ENCODE results near the gene TMOD3. TPM values are rescaled to one million over a fixed set of nuclear protein-coding genes. Genes with fewer than 3 reads are reported as not detected.

TMOD3 gene
- total and polyA plus RNA-seq, 12 donors = 3.9 to 42.5 (median 22.4) TPM

DNA sequence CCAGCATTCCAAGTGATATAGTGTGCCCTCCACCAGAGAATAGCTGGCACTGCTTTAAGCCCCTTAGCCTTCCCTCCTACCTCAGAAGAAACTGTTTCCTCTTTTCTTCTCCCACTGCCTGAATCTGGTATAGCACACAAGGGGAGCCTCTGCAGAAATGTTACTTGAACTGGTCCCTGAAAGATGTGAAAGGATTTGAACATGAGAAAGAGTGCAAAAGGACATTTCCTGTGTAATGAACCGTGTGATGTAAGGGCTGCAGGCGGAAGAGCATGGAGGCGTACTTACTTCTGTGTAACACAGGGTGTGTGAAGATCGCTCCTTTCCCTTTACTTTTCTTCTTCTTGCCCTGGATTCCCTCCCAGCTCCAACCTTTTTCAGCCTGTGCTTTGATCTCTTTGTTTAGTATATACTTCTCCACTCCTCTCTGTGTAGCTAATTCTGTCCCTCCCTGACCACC lies 8.4 kb downstream of the TMOD3 start:
- DNase-seq = no peak
- TF ChIP-seq CTCF (IDR thresholded peaks at IDR 0.05) (no peak), POLR2A (IDR thresholded peaks at IDR 0.05) (no peak)
- Histone ChIP-seq H3K27ac (peak overlapping the region in 1 of 5 donors; percentile 23), H3K36me3 (replicated peaks in 1 of 2) (no peaks in the 10 kb centered on the region), H3K4me1 (replicated peaks in 1 of 2) (peaks cover 12 to 63% of the 10 kb centered on the region in 2 donors), H3K27me3 (no peaks in the 10 kb centered on the region), H3K9me3 (replicated peaks in 1 of 3) (no peaks in the 10 kb centered on the region), H3K4me3 (no peak overlapping the region)
- WGBS, 4 donors = 45 to 54% (median 51%) methylated on average over 4 of the region's 4 CpGs
- intact Hi-C loops (cut with DNase I) = no loop called here

DNA sequence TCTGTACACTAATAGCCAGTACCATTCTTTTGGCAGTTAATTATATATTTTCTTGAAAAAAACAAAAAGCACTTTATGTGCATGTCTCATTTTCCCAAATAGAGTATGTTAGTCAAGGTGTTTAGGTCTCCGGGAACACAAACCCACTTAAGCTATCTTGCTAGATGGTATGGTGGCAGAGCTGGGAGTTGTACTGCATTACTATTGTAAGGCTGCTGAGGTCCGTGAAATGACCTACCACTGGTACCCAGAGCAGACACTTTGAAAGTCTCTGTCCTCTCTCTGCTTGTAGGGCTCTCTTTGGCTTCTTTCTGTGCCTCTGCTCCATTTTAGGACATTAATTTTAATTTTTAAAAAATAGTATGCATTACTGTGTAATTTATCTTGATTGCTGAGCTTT lies 8.8 kb downstream of the TMOD3 start:
- intact Hi-C loops (cut with DNase I) = no loop called here
- TF ChIP-seq CTCF (IDR thresholded peaks at IDR 0.05) (no peak), POLR2A (IDR thresholded peaks at IDR 0.05) (no peak)
- H3K27me3 ChIP-seq = no peaks in the 10 kb centered on the region
- no peak for DNase-seq
- H3K4me3 ChIP-seq = no peak overlapping the region
- no peaks in the 10 kb centered on the region for H3K36me3 ChIP-seq (replicated peaks in 1 of 2)
- no peak overlapping the region for H3K27ac ChIP-seq
- H3K9me3 ChIP-seq (replicated peaks in 1 of 3) = no peaks in the 10 kb centered on the region
- WGBS, 4 donors = 74 to 82% (median 80%) methylated on average over 2 of the region's 2 CpGs
- peaks cover 12 to 63% of the 10 kb centered on the region in 2 donors for H3K4me1 ChIP-seq (replicated peaks in 1 of 2)

DNA sequence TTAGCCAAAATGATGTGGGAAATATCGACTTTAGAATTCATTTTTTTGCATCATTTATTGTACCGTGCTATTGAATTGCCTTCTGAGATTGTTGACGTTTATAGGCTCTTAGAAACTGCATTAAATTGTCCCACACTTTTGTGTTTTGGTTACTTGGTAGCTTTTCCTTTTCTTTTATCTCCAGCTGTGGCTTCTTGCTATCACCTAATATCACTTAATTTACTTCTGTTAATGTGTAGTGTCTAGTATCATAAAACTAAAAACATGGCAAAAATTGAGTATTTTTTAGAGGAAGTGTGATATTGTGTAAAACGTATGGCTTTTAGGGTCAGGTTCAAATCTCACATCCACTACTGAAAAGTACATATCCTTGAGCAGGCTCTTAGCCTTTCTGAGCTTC lies 11.2 kb downstream of the TMOD3 start:
- Histone ChIP-seq H3K4me1 (replicated peaks in 1 of 2) (peaks cover 12 to 73% of the 10 kb centered on the region in 2 donors), H3K36me3 (replicated peaks in 1 of 2) (no peaks in the 10 kb centered on the region), H3K9me3 (replicated peaks in 1 of 3) (no peaks in the 10 kb centered on the region), H3K27ac (no peak overlapping the region), H3K27me3 (no peaks in the 10 kb centered on the region), H3K4me3 (no peak overlapping the region)
- no peak for DNase-seq
- intact Hi-C loops (cut with DNase I) = no loop called here
- no peak for TF ChIP-seq CTCF (IDR thresholded peaks at IDR 0.05)
- TF ChIP-seq POLR2A (IDR thresholded peaks at IDR 0.05) = no peak
- 71 to 87% (median 81%) methylated on average over 4 of the region's 4 CpGs for WGBS, 4 donors

DNA sequence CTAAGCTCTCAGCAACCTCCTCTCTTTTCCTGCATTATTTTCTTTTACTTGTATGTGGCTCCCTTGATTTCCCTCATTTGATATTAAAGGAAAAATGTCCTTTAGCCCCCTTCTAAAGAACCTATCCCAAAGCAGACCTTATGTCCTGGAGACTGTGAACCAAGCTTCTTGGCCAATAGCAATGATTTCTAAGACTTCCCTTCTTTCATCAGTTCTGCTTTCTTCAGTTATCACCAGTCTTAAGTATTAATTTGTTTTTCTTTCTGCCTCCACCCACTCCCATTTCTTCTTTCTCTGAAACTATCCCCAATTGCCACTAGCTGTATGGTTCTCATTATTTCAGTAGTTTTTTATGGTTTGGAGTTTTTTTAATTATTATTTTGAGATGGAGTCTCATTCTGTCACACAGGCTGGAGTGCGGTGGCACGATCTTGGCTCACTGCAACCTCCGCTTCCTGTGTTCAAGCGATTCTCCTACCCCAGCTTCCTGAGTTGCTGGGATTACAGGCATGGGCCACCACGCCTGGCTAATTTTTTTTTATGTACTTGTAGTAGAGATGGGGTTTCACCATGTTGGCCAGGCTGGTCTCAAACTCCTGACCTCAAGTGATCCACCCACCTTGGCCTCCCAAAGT lies 12.1 kb downstream of the TMOD3 start:
- 71 to 78% (median 78%) methylated on average over 5 of the region's 5 CpGs for WGBS, 4 donors
- H3K27ac ChIP-seq = no peak overlapping the region
- TF ChIP-seq POLR2A (IDR thresholded peaks at IDR 0.05) = no peak
- TF ChIP-seq CTCF (IDR thresholded peaks at IDR 0.05) = no peak
- intact Hi-C loops (cut with DNase I) = no loop called here
- DNase-seq = peak in 2 of 7 donors; percentile 9 to 19
- no peaks in the 10 kb centered on the region for H3K9me3 ChIP-seq (replicated peaks in 1 of 3)
- H3K4me3 ChIP-seq = no peak overlapping the region
- H3K27me3 ChIP-seq = no peaks in the 10 kb centered on the region
- peaks cover 16 to 77% of the 10 kb centered on the region in 2 donors for H3K4me1 ChIP-seq (replicated peaks in 1 of 2)
- H3K36me3 ChIP-seq (replicated peaks in 1 of 2) = no peaks in the 10 kb centered on the region
